HG03354 (cell line): Measurements from ENCODE around the gene KTI12.
A peak's percentile ranks its signal among the peaks of the same experiment; 100 is the strongest.

Experiments used
- ATAC-seq: cut with Tn5 transposase; IDR thresholded peaks from one replicate; pipeline ENCODE4 v1.9.1; 2021; ENCODE audit warnings: mild to moderate bottlenecking; ENCODE audit not compliant: unreplicated experiment, poor library complexity, severe bottlenecking

Gene KTI12

DNA sequence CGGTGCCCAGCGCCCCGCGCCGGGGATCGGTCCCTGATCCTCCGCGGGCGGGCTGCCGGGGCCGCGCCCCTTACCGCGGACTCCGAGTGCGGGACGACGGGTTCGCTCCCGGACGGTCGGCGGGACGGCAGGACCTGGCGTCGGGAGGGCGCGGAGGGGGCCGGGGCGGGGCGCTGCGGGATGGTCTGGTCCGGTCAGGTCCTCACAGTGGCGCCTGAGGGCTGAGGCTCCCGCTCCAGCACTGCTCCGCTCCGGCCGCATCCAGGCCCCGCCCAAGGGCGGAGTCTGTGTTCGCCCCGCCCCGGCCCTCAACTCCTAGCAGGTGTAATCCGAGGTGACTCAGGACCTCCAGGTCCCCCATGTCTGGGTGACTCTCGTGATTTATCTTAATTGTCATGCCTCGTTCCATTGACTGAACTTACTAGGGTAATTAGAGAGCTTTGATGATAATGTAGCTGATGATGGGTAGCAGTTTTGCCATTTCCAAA lies 43.1 kb downstream of the KTI12 start, which contains the start of gene RAB3B:
RAB3B (minus strand) TSS at position 223 of the 488 bp plus-strand sequence. CDS start 13,583 bp downstream, outside the sequence.
- ATAC-seq = peak; percentile 86

DNA sequence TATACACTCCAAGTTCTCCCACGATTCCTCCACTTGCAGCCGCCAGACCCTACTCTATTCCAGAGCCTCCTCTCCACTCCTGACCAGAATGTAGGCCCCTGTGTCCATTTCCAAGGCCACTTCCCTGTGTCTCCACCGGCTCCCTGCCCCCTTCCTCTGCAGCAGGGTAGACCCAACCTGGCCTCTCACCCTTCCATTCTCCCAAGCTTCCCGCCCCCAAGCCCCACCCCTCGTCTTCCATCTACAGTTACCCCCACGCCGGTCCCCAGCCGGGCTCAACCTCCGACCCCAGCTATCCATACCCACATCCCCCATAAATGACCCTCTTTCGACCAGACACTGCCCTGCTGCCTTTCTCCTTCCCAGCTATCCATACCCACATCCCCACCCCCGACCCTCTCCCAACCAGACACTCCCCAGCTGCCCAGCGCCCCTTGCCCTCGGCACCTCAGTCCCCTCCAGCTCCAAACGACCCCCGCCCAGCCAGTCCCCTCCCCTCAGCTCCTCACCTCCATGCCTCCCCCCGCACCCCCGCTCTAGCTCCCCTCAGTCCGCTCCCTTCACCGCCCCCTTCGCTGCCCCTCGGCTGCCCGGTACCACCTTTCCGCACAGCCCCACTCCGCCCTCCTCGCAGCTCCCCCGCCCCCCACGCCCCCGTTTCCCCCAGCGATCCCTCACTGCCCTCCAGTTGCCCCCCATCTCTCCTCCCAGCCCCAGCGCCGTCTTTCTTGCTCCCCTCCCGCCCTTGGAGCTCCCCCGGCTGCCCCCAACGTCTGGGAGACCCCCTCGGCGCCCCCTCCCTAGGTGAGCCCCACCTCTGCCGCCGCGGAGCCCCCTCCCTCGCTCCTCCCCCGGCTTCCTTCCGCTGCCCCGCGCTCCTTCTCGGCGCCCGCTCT lies 43.8 kb downstream of the KTI12 start:
- no peak for ATAC-seq

DNA sequence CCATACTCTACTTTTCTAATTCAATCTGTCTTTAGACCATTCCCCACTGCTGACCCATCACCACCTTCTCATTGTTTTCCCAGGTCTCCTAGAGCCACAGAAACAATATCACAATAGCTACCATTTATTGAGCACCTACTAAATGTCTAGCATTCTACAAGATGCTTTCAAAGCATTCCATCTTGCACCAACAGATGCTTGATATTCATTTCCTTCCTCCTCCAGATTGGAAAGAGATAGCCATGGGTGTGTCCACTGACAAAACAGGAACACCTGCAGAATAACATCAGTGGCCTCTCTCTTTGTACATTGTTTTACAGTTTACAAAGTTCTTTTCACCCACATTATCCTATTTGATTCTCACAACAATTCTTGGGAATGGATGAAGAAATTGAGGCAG lies 45.4 kb downstream of the KTI12 start:
- ATAC-seq = no peak

DNA sequence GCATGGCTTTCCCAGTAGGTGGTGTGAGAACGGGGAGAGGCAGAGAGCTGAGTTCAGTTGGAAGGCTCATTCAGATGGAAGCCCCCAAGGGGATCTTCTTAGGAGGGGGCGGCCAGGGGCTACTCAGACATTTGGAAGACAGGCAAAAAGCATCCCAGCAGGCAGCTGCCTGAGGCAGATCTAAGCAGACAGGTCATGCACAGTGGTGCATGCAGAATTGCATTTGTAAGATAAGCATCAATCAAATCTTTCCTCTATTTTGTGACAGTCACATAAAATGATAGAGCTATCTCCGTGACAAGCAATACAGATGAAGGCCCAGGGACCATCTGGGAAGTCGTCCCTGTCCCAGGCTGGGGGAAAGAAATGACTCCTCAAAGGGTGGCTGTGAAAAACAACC lies 46.9 kb downstream of the KTI12 start:
- no peak for ATAC-seq

DNA sequence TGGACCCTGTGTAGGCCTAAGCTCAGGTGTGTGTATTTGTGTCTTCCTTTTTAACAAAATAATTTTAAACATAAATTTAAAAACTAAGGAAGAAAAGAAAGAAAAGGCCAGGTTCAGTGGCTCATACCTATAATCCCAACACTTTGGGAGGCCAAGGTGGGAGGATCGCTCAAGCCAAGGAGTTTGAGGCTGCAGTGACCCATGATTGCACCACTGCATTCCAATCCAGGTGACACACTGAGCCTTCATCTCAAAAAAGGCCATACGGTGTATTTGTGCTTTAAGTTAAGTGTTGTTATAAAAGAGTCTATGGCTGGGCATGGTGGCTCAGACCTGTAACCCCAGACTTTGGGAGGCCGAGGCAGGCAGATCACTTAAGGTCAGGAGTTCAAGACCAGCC lies 51.4 kb downstream of the KTI12 start:
- no peak for ATAC-seq
